ENCODE data around the gene FCHSD2. TPM values are rescaled to one million over a fixed set of nuclear protein-coding genes. Genes with fewer than 3 reads are reported as not detected.

Gene FCHSD2
- total and polyA plus RNA-seq, 9 of the 15 experiments (the other 6 are each of a cell fraction or from before 2014, with no cell fraction given) = 1.8 to 14.7 (median 6.4) TPM

DNA sequence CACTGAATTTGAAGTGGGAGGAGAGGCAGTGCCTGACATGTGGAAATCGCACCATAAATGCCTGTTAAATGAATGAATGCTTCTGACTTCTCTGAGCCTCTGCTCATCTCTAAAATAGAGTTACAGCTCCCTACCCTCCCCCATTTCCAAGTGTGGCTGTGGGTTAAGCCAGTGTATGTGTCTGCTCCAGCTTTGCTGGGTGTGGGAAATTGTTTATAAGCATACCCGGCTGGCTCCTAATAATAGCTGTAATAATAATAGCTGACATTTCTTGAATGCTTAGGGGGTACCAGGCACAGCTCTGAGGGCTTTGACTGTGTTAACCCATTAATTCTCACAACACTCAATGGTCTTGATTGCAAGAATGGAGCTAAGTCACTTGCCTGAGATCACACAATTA is 7.0 kb upstream of the FCHSD2 start:
- no peak for ATAC-seq
- CTCF ChIA-PET (ENCODE audit: low intra/inter-chr PET ratio) = no interaction called here

More for the DNA sequence above, 7.0 kb upstream of the FCHSD2 start:
- Histone ChIP-seq H3K79me2 (ENCODE audit: control insufficient read depth, insufficient read depth, low read length) (no peaks in the 10 kb centered on the region), H2AFZ (ENCODE audit: low read depth, low read length) (no peak overlapping the region), H3K4me3 (no peak overlapping the region), H3K27me3 (ENCODE audit: control insufficient read depth in 2 of 2, insufficient read depth in 2 of 2, low read length in 2 of 2) (no peaks in the 10 kb centered on the region), H3K9me1 (ENCODE audit: control insufficient read depth, insufficient read depth, low read length) (no peaks in the 10 kb centered on the region), H3K4me1 (replicated peaks in 1 of 2; ENCODE audit: control insufficient read depth in 2 of 2, insufficient read depth in 2 of 2, low read length in 2 of 2) (peaks cover under 1 to 4% of the 10 kb centered on the region in 2 experiments; a peak in 4 of 5 replicates), H4K20me1 (replicated peaks; ENCODE audit: control insufficient read depth, insufficient read depth, low read length) (no peaks in the 10 kb centered on the region; the same call in 1 of the 2 replicates), H3K36me3 (ENCODE audit: control insufficient read depth, insufficient read depth, low read length) (no peaks in the 10 kb centered on the region), H3K9ac (ENCODE audit: insufficient read depth in 1 of 2, low read depth in 2 of 2, low read length in 2 of 2) (no peak overlapping the region), H3K4me2 (ENCODE audit: insufficient read depth, low read length) (no peak overlapping the region), H3K9me3 (replicated peaks; ENCODE audit: control insufficient read depth, insufficient read depth, low read depth, low read length) (no peaks in the 10 kb centered on the region), H3K27ac (ENCODE audit: extremely low read depth, low read depth, low read length) (no peak overlapping the region)
- FAIRE-seq (no peak), DNase-seq (ENCODE audit: extremely low read depth in 1 of 4, low spot score in 3 of 4) (no peak)
- 49% methylated on average over 2 of the region's 2 CpGs for WGBS (ENCODE audit: insufficient coverage, low coverage, missing lambda C conversion rate)
- POLR2A ChIA-PET = interaction anchor here (0.9 kb wide), 1 partner anchor 13 kb away, joined by 3 read pairs; no protein-coding TSS in a partner anchor
- BruUV-seq (replicated peaks) = no TSS peak
- intact Hi-C loops (cut with micrococcal nuclease) (no loop called here), in situ Hi-C loops (cut with MboI) (no loop called here)
- no peak for TF ChIP-seq ZFX (CRISPR knock-in tag; IDR thresholded peaks at IDR 0.05)
- TF ChIP-seq, protein P1, sequence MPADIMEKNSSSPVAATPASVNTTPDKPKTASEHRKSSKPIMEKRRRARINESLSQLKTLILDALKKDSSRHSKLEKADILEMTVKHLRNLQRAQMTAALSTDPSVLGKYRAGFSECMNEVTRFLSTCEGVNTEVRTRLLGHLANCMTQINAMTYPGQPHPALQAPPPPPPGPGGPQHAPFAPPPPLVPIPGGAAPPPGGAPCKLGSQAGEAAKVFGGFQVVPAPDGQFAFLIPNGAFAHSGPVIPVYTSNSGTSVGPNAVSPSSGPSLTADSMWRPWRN (IDR thresholded peaks at IDR 0.05; ENCODE audit: low read depth) = no peak
- no peak for TF ChIP-seq YBX1 (IDR thresholded peaks at IDR 0.05)
- no peak for TF ChIP-seq ZBED1 (IDR thresholded peaks at IDR 0.05)
- no peak for TF ChIP-seq XRCC4 (IDR thresholded peaks at IDR 0.05; ENCODE audit: extremely low read depth, insufficient read depth, insufficient read length)
- TF ChIP-seq SRSF7 (optimal IDR thresholded peaks at IDR 0.05; ENCODE audit: low read depth, low read length) = no peak
- TF ChIP-seq ZSCAN29 (IDR thresholded peaks at IDR 0.05) = no peak
- TF ChIP-seq, protein P2, sequence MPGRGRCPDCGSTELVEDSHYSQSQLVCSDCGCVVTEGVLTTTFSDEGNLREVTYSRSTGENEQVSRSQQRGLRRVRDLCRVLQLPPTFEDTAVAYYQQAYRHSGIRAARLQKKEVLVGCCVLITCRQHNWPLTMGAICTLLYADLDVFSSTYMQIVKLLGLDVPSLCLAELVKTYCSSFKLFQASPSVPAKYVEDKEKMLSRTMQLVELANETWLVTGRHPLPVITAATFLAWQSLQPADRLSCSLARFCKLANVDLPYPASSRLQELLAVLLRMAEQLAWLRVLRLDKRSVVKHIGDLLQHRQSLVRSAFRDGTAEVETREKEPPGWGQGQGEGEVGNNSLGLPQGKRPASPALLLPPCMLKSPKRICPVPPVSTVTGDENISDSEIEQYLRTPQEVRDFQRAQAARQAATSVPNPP (IDR thresholded peaks at IDR 0.05; ENCODE audit: borderline replicate concordance, insufficient read depth, insufficient read length) = no peak
- TF ChIP-seq, protein P3, sequence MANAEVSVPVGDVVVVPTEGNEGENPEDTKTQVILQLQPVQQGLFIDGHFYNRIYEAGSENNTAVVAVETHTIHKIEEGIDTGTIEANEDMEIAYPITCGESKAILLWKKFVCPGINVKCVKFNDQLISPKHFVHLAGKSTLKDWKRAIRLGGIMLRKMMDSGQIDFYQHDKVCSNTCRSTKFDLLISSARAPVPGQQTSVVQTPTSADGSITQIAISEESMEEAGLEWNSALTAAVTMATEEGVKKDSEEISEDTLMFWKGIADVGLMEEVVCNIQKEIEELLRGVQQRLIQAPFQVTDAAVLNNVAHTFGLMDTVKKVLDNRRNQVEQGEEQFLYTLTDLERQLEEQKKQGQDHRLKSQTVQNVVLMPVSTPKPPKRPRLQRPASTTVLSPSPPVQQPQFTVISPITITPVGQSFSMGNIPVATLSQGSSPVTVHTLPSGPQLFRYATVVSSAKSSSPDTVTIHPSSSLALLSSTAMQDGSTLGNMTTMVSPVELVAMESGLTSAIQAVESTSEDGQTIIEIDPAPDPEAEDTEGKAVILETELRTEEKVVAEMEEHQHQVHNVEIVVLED (CRISPR knock-in tag; IDR thresholded peaks at IDR 0.05) = no peak
- TF ChIP-seq RAD51 (IDR thresholded peaks at IDR 0.05; ENCODE audit: borderline replicate concordance, low read depth) = no peak
- no peak for TF ChIP-seq MTA3 (IDR thresholded peaks at IDR 0.05; ENCODE audit: borderline replicate concordance)
- no peak for TF ChIP-seq GTF2F1 (IDR thresholded peaks at IDR 0.05; ENCODE audit: low read depth, low read length)
- TF ChIP-seq, protein P4, sequence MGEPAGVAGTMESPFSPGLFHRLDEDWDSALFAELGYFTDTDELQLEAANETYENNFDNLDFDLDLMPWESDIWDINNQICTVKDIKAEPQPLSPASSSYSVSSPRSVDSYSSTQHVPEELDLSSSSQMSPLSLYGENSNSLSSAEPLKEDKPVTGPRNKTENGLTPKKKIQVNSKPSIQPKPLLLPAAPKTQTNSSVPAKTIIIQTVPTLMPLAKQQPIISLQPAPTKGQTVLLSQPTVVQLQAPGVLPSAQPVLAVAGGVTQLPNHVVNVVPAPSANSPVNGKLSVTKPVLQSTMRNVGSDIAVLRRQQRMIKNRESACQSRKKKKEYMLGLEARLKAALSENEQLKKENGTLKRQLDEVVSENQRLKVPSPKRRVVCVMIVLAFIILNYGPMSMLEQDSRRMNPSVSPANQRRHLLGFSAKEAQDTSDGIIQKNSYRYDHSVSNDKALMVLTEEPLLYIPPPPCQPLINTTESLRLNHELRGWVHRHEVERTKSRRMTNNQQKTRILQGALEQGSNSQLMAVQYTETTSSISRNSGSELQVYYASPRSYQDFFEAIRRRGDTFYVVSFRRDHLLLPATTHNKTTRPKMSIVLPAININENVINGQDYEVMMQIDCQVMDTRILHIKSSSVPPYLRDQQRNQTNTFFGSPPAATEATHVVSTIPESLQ (CRISPR knock-in tag; IDR thresholded peaks at IDR 0.05) = no peak
- TF ChIP-seq NR2F6 (CRISPR knock-in tag; IDR thresholded peaks at IDR 0.05) = no peak
- TF ChIP-seq ZC3H8 (IDR thresholded peaks at IDR 0.05) = no peak
- no peak for TF ChIP-seq FOXM1 (IDR thresholded peaks at IDR 0.05; ENCODE audit: low read depth)
- TF ChIP-seq FOXM1 (CRISPR knock-in tag; IDR thresholded peaks at IDR 0.05; ENCODE audit: low read depth) = no peak
- TF ChIP-seq ZNF583 (CRISPR knock-in tag; IDR thresholded peaks at IDR 0.05) = no peak
- TF ChIP-seq, protein P5, sequence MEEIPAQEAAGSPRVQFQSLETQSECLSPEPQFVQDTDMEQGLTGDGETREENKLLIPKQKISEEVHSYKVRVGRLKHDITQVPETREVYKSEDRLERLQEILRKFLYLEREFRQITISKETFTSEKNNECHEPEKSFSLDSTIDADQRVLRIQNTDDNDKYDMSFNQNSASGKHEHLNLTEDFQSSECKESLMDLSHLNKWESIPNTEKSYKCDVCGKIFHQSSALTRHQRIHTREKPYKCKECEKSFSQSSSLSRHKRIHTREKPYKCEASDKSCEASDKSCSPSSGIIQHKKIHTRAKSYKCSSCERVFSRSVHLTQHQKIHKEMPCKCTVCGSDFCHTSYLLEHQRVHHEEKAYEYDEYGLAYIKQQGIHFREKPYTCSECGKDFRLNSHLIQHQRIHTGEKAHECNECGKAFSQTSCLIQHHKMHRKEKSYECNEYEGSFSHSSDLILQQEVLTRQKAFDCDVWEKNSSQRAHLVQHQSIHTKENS (CRISPR knock-in tag; IDR thresholded peaks at IDR 0.05) = no peak

Measured in K562 (cell line).